ENCODE data around the gene AP5Z1.

DNA sequence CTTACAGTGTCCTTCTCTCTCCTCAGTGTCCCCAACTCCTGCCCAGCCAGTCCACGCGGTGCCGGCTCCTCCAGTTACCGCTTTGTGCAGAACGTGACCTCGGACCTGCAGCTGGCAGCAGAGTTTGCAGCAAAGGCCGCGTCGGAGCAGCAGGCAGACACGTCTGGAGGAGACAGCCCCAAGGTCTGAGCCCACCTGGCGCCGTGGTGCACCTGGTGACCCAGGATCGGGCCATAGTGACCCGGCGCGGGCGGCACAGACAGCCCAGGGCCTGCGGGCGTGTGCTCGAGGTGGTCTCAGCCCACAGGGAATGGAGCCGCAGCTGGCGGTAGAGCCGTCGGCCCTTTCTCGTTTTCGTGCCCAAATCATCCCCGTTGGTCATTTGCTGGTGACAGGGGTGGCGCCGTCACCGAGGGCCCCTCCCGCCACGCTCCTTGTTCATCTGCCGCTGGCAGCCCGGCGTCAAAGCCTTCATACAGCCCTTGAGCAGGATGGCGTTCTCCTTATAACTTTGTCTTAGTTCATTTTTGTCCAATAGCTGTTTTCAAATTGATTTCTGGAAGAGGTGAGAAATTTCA lies 20.9 kb upstream of the AP5Z1 start:
- TF ChIP-seq EZH2phosphoT487 (IDR thresholded peaks at IDR 0.05; ENCODE audit: insufficient read depth, low read depth) (no peak), EZH2 (IDR thresholded peaks at IDR 0.05; ENCODE audit: insufficient read depth, poor library complexity, severe bottlenecking) (no peak)

All from GM23248 (cell line).